Tibial nerve (tissue), 4 donors: ENCODE measurements around the gene GP9. TPM values are rescaled to one million over a fixed set of nuclear protein-coding genes. Genes with fewer than 3 reads are reported as not detected.

ENCODE experiments used
- DNase-seq, 2 donors: peaks; one replicate each; pipeline ENCODE4 v3.0.0-alpha.2; 2019; ENCODE audit warnings: low spot score in 2 of 2
- H3K27ac ChIP-seq, 4 donors: fragments of 200-600 bp; sonication (generic) in 3 of 4; one replicate each; pipeline ENCODE4 v1.5.1; 2017 to 2019; ENCODE audit warnings: mild to moderate bottlenecking in 1 of 4
- H3K27me3 ChIP-seq, 2 donors: fragments of 200-600 bp; sonication (generic) in 1 of 2; one replicate each; pipeline versions ENCODE4 v1.5.1 to v1.6.0; 2017 to 2019
- H3K36me3 ChIP-seq, 3 donors: fragments of 200-600 bp; sonication (generic); one replicate each; pipeline ENCODE4 v1.5.1; 2018 to 2019
- H3K4me1 ChIP-seq, 4 donors: fragments of 200-600 bp; sonication (generic) in 3 of 4; one replicate each; pipeline ENCODE4 v1.5.1; 2017 to 2019
- H3K4me3 ChIP-seq, 4 donors: fragments of 200-600 bp; sonication (generic) in 3 of 4; one replicate each; pipeline ENCODE4 v1.5.1; 2017 to 2019; ENCODE audit warnings: mild to moderate bottlenecking in 1 of 4, moderate library complexity in 1 of 4
- H3K9me3 ChIP-seq, 4 donors: fragments of 200-600 bp; sonication (generic) in 3 of 4; one replicate each; pipeline ENCODE4 v1.5.1; 2017 to 2019
- EP300 ChIP-seq, 2 donors: sonication (generic); formaldehyde crosslinking; IDR thresholded peaks; one replicate each; pipeline ENCODE4 v1.6.1; 2017; ENCODE audit warnings: antibody characterized with exemption in 2 of 2, mild to moderate bottlenecking in 1 of 2
- POLR2A ChIP-seq, 2 donors: fragments of 450-650 bp; IDR thresholded peaks; one replicate each; pipeline ENCODE4 v1.6.1; 2017; ENCODE audit warnings: antibody characterized with exemption in 2 of 2, mild to moderate bottlenecking in 2 of 2, moderate library complexity in 2 of 2
- WGBS, 2 donors: methylation state at CpG; one replicate each; pipeline ENCODE4 v1.1.5; 2018; 5-methylcytosine and 5-hydroxymethylcytosine counted together
- total RNA-seq, 4 donors: library from RNA; depleted of rRNA; stranded (reverse); fragments of >200 nt; gene quantifications; one replicate each; pipeline ENCODE4 v1.1.0, GENCODE V29; 2016
- TF ChIP-seq, protein P1 (sequence below), 5 experiments: fragments of 200-600 bp in 3 of 5; fragments of 450-650 bp in 2 of 5; sonication (generic) in 3 of 5; IDR thresholded peaks; one replicate each; pipeline ENCODE4 v1.5.1; 2016 to 2019; ENCODE audit warnings: antibody characterized with exemption in 5 of 5, mild to moderate bottlenecking in 3 of 5, moderate library complexity in 2 of 5

GP9 gene
- total RNA-seq, 4 donors from 2014 or later: not detected

DNA sequence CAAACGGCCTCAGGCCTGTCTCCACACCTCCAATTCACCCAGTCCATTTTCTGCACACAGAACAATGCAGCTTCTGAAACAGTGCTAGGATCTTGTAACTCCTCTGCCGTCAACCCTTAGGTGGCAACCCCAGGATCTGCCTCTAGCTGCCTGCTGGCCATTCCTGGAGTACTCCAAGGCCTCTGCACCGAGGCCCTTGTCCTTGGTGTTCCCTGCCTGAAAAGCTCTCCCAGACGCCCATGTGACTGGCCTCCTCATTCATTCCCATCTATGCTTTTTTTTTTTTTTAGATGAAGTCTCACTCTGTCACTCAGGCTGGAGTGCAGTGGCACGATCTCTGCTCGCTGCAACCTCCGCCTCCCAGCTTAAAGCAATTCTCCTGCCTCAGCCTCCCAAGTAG, 42.7 kb downstream of the GP9 start:
- TF ChIP-seq, protein P1, sequence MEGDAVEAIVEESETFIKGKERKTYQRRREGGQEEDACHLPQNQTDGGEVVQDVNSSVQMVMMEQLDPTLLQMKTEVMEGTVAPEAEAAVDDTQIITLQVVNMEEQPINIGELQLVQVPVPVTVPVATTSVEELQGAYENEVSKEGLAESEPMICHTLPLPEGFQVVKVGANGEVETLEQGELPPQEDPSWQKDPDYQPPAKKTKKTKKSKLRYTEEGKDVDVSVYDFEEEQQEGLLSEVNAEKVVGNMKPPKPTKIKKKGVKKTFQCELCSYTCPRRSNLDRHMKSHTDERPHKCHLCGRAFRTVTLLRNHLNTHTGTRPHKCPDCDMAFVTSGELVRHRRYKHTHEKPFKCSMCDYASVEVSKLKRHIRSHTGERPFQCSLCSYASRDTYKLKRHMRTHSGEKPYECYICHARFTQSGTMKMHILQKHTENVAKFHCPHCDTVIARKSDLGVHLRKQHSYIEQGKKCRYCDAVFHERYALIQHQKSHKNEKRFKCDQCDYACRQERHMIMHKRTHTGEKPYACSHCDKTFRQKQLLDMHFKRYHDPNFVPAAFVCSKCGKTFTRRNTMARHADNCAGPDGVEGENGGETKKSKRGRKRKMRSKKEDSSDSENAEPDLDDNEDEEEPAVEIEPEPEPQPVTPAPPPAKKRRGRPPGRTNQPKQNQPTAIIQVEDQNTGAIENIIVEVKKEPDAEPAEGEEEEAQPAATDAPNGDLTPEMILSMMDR (IDR thresholded peaks at IDR 0.05): no peak
- TF ChIP-seq POLR2A (IDR thresholded peaks at IDR 0.05) (no peak), EP300 (IDR thresholded peaks at IDR 0.05) (no peak)
- no peak for DNase-seq
- Histone ChIP-seq H3K36me3 (peaks cover 0 to 53% (median 0%) of the 10 kb centered on the region in 3 donors), H3K4me3 (no peak overlapping the region), H3K27ac (no peak overlapping the region), H3K4me1 (peaks cover 0 to 12% (median 0%) of the 10 kb centered on the region in 4 donors), H3K9me3 (peaks cover 0 to 4% (median 0%) of the 10 kb centered on the region in 4 donors), H3K27me3 (no peaks in the 10 kb centered on the region)
- WGBS, 2 donors: 74 to 79% methylated on average over 7 of the region's 7 CpGs

DNA sequence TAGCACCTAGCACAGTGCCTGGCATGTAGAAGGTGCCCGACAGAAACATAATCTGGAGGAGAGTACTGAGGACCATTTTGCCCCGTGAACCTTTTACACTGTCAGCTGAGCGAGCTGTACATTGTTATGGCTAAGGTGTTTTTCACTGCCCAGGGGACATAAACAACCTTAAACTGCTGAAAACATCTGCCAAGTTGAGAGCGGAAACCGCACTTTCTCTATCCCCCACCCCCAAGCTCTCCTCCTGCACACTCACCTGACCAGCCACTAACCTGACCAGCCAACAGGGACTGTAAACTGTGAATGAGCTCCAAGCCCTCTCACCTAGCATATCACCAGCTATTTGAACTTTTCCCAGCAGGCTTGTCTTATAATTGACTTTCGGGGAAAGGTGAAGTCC, 43.5 kb downstream of the GP9 start:
- Histone ChIP-seq H3K4me1 (peaks cover 0 to 12% (median 0%) of the 10 kb centered on the region in 4 donors), H3K9me3 (no peaks in the 10 kb centered on the region), H3K27ac (no peak overlapping the region), H3K27me3 (no peaks in the 10 kb centered on the region), H3K4me3 (no peak overlapping the region), H3K36me3 (peaks cover 0 to 48% (median 0%) of the 10 kb centered on the region in 3 donors)
- 92% methylated on average over 6 of the region's 6 CpGs for WGBS, 2 donors
- TF ChIP-seq, protein P1 (IDR thresholded peaks at IDR 0.05): no peak
- no peak for TF ChIP-seq EP300 (IDR thresholded peaks at IDR 0.05)
- no peak for TF ChIP-seq POLR2A (IDR thresholded peaks at IDR 0.05)
- DNase-seq: no peak

DNA sequence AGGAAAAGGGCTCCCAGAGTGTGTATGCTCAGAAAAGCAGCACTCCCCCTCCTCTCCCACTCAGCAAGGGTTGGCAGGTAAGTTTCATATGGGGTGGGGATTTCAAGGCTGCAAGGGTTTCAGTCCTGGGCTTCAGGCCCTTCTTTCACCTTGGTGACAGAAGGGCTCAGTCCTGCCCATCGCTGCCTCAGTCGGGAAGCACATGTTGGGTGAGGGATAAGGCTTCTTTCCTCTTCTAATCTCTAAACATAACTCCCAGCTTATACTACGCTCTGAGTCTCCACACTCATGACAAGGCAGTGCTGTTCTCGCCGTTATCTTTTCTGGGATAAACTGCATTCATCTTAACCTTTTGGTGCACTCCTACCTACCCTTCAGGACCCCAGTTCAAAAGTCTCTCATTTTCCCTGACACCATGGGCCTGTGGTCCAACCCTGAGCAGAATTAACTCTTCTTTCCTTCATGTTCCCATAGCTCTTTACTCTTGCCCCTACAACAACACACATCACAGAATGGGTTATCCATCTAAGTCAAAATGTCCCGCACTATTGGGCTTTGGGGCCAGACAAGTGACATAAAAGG, 44.0 kb downstream of the GP9 start:
- TF ChIP-seq, protein P1 (IDR thresholded peaks at IDR 0.05): no peak
- TF ChIP-seq POLR2A (IDR thresholded peaks at IDR 0.05) (no peak), EP300 (IDR thresholded peaks at IDR 0.05) (no peak)
- Histone ChIP-seq H3K27me3 (no peaks in the 10 kb centered on the region), H3K36me3 (peaks cover 0 to 47% (median 0%) of the 10 kb centered on the region in 3 donors), H3K27ac (no peak overlapping the region), H3K4me3 (no peak overlapping the region), H3K9me3 (no peaks in the 10 kb centered on the region), H3K4me1 (peaks cover 0 to 12% (median 0%) of the 10 kb centered on the region in 4 donors)
- 89 to 91% methylated on average over 6 of the region's 6 CpGs for WGBS, 2 donors
- DNase-seq: no peak

DNA sequence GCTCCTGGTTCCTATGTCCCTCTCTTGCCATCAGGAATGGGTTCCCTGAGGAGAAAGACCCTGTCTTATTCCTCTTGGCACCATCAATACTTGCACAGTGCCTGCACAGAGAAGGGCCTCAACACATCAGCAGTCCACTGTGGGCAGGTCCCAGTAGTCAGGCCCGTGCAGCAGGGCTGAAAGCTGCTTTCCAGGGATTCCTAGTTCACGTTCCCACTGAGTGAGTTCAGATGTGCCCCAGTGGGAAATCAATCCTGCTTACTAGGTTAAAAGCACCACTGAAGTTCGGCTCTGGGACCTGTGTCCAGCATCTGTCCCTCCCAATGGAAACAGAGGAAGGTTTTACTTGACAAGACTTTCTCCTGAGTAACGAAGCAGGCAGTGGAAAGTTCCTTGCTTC, 45.3 kb downstream of the GP9 start:
- Histone ChIP-seq H3K4me3 (no peak overlapping the region), H3K36me3 (peaks cover 0 to 53% (median 0%) of the 10 kb centered on the region in 3 donors), H3K27me3 (no peaks in the 10 kb centered on the region), H3K4me1 (peaks cover 0 to 12% (median 0%) of the 10 kb centered on the region in 4 donors), H3K27ac (no peak overlapping the region), H3K9me3 (no peaks in the 10 kb centered on the region)
- 59 to 64% methylated on average over 4 of the region's 4 CpGs for WGBS, 2 donors
- DNase-seq: no peak
- TF ChIP-seq, protein P1 (IDR thresholded peaks at IDR 0.05): no peak
- TF ChIP-seq EP300 (IDR thresholded peaks at IDR 0.05) (no peak), POLR2A (IDR thresholded peaks at IDR 0.05) (no peak)

DNA sequence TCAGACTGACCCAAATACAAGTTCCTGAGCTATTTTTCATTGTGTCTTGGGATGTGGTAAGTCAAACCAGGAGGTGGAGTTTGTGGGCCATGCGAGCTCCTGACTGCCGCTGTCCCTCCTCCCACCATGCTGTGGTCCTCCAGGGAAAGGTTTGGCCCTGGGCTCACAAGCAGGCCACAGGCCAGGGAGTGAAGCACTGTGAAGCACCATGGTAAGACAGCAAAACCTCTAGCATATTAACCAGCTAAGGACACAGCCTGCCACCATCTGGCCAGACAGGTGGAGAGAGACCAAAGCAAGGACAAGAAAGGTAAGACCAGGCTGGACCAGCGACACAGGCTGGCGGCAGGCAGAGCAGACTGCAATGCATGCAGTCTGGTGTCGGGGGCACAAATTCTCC, 45.7 kb downstream of the GP9 start:
- H3K9me3 ChIP-seq: no peaks in the 10 kb centered on the region
- H3K36me3 ChIP-seq: peaks cover 0 to 52% (median 0%) of the 10 kb centered on the region in 3 donors
- no peak overlapping the region for H3K4me3 ChIP-seq
- no peak overlapping the region for H3K27ac ChIP-seq
- TF ChIP-seq EP300 (IDR thresholded peaks at IDR 0.05) (no peak), POLR2A (IDR thresholded peaks at IDR 0.05) (no peak)
- TF ChIP-seq, protein P1 (IDR thresholded peaks at IDR 0.05): no peak
- no peak for DNase-seq
- H3K27me3 ChIP-seq: no peaks in the 10 kb centered on the region
- 78 to 91% methylated on average over 4 to 5 of the region's 5 CpGs for WGBS, 2 donors
- H3K4me1 ChIP-seq: peaks cover 0 to 12% (median 0%) of the 10 kb centered on the region in 4 donors
